ENCODE data around the gene SAMD8.

GRCh38 chr10:75223507-75223906 lies 112.1 kb downstream of the SAMD8 start:
- TF ChIP-seq EZH2 (IDR thresholded peaks at IDR 0.05; ENCODE audit: borderline replicate concordance, low read length) = no peak
- TF ChIP-seq CTCF (conservative IDR thresholded peaks at IDR 0.05 in 1 of 2, IDR thresholded peaks at IDR 0.05 in 1 of 2; ENCODE audit: extremely low read depth in 1 of 2, insufficient read depth in 1 of 2, low read depth in 1 of 2, low read length in 2 of 2) = no peak

Measured in mammary epithelial cell (primary cell).